GM19438 (cell line): ENCODE data around the gene TMEM63A.

Source experiments
- ATAC-seq: cut with Tn5 transposase; IDR thresholded peaks from one replicate; pipeline ENCODE4 v1.9.1; 2021; ENCODE audit warnings: low read depth; ENCODE audit not compliant: unreplicated experiment

Gene TMEM63A

DNA sequence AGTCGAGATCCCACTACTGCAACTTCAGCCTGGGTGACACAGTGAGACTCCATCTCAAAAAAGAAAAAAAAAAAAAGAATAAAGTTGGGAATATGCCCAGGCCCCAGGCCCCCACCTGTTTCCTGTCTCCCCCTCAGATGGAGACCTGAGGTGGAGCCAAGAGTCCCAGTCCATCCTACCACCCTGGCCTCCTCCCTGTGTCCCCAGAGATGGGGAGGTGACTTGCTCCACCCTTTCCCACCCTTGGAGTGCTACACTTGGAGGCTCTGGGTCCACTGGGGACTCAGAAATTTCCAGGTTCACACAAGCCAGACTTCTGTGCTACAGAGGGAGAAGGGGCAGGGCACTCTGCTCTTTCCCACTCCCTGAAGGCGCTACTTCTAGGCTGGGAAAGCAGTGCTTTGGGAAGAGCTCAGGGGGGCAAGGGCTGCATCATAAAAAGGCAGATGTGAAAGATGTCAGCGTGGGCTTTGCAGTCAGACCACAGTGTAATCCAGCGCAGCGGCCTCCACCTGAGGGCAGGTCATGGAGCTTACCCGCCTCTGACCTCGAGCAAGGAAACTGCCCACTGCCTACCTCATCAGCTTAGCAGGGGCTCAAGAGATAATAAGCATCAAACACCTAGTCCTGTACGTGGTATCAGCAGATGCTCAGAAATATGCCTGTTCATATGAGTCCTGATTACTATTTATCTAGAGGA, 13.4 kb downstream of the TMEM63A start:
- ATAC-seq: no peak

DNA sequence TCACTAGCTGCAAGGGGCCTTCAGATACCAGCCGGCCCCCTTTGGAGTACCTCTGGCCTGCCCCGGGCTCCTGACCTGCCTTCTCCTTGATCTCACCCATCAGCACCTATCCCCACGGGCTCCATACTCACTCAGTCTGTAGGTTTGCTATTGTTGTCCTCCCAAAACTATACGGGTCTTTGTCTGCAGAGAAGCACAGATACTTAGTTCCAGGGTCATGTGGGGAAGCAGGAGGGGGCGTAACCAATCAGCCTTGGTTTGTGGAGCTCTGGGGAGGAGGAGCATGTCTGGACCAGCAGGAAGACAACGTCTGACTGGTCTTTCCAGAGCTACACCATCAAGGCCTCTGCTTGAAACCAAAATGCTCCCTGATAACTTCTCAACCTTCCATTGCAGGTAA, 15.2 kb downstream of the TMEM63A start:
- no peak for ATAC-seq

DNA sequence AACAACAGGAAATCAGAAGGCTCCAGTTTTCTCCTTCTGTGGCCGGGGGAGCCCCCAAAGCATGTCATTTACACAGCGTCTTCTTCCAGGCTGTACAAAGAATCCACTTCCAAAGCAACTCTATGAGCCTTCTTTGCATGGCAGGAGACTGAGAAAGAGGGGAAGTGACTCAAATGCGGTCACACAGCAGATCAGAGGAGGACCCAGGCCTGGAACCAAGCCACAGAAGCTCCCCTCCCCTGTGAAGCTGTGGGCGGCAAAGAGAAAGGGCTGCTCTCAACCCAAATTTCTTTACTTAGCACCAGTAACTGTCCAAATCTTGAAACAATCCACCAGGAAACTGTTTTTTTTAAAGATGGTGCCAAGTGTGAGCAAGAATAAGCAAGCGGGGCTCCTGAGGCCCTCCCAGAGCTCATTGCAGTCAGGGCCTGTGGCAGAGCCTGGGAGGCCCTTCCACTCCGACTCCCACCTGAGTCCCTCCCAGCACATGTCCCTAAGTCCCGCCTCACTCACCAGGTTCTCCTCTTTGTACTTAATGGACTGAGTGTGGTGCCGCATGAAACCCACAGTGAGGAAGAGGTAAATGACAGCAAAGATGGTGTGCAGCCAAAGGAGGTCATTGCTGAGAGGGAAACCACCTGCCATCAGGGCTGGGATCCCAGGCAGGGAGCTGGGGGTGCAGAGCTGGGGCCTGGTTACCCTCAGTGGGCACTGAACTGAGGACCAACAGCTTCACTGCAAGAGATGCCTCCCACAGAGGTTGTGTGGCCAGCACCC, 15.9 kb downstream of the TMEM63A start:
- ATAC-seq: no peak

DNA sequence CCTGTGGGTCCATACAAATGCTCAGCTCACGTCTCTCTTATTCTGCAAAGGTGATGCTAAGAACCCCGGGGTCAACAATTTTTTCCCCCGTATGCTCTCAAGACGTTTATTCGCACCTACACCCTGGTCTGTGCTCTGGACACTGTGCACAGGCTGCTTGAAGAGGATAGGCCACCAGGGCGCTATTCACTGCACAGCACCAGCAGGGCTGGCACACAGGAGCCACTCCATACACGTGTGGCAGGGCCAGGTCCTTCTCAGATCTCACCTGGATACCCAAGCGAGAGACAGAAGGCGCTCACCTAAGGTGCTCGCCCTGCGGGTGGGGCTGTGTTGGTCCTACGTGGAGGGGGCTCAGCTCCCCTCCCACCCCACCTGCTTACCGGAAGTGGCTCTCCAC, 16.7 kb downstream of the TMEM63A start:
- no peak for ATAC-seq

DNA sequence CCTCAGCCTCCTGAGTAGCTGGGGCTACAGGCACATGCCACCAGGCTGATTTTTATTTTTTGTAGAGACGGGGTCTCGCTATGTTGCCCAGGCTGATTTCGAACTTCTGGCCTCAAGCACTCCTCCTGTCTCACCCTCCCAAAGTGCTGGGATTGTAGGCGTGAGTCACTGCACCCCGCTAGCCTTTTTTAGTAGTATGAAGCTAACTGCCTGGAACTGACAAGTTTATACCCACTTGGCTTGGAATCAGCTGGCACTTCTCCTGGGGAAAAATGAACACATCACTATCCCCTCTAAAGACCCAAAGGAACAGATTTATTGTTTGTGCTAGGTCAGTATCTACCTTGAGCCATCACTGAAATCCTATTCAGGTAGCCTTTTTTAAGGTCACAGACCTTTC, 19.0 kb downstream of the TMEM63A start:
- no peak for ATAC-seq

DNA sequence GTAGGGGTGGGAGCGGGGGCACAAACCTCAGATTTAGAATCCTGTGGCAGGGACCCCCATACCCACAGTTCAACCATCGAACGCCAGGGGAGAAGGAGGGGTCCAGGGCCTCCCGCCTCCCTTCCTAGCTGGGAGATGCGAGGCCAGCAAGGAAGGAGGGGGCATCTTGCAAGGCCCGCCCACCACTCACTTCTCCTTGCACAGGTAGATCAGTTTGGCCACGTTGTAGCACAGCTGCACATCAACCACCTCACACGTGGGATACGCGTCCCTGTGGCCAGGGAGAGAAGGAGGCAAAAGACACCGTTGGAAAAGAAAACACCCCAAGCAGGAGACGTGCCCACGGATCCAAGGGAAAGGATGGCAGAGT, 19.6 kb downstream of the TMEM63A start:
- ATAC-seq: no peak

DNA sequence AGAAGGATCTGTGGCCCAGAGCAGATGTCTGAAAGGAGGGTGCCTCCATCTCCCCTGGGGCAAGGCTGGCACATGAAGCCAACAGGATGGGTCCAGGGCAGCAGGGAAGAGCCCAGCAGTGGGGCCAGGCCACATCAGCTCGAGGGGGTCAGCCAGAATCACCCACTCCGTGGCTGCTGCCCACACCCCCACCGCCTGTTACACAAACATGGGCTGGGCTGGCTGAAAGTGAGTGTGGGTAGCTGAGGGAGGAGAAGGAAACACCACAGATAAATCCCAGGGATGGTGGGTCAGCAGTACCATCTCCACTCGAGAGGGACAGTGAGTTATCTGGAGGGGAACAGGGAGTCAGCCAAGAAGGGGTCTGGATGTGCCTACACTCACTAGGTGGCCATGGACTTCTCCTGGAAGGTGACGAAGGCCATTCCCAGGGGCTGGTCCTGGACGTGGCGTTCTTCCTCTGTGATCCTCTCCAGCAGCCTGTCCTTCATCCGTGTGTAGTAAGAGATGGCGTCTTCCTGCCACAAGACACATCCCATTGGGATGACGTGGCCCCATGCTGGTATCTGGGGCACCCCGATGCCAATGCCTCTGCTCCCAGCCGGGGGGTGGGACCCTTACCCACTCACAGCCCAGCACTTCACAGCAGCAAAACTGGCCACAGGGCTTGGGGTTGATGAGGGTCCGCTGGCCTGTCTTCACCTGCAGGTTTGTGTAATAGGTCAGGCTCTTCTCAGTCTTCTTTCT, 20.2 kb downstream of the TMEM63A start:
- ATAC-seq: no peak

DNA sequence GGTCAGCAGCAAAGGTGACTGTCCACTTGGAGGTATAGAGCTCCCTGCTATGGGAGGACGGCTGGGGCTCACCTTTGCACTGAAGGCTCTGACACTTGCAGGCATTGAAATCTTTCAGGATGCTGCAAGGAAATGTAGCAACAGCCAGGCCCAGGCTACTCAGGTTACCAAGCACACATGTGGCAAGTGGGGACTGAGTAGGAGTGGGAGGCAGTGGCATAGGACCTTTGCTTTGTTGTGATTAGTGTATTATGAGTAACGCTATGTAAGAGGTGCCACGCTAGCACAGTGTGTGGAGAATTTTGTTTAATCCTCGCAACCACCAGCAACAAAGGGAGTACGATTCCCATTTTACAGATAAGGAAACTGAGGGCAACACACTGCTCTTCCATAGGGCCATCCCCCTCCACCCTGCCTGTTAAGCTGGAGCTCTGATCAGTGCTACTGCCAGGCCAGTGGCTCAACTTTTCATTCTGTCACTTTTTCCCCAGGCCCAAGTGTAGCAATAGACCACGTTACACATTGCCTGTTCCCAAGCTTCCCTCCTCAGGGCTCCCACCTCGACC, 21.2 kb downstream of the TMEM63A start:
- no peak for ATAC-seq

DNA sequence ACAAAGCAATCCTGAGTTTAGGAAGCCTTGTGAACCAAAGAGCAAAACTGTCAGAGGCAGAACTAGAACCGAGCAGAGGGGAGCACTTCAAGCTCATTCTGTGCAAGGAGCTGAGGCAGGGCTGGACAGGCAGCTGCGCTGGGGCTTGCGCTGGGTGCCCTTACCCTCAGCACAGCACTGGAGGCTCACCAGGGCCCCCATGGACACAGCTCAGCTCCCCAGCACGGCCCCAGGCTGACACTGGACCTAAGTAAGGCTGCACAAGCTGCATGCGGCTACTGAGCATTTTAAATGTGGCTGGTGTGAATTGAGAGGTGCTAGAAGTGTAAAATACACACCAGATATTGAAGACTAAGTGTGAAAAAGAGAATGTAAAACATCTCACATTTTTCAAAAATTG, 22.1 kb downstream of the TMEM63A start:
- ATAC-seq: no peak

DNA sequence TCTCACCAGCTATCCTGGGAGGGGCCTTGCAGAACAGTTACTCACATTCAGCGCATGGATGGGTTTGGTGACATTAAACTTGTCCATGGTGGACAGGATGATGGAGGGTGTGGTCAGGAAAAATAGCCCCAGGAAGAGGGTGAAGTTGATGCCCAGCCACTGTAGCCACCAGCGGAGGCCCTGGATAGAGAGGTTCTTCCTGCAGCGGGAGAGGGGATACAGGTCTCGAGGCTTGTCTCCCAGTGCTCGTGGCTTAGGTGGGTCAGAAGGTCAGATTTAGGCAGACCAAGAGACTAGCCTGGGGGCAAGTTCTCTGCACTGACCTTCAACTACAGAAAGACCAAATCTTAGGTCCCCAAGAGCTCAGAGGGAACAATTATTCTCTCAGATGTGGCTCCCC, 23.0 kb downstream of the TMEM63A start:
- ATAC-seq: no peak

DNA sequence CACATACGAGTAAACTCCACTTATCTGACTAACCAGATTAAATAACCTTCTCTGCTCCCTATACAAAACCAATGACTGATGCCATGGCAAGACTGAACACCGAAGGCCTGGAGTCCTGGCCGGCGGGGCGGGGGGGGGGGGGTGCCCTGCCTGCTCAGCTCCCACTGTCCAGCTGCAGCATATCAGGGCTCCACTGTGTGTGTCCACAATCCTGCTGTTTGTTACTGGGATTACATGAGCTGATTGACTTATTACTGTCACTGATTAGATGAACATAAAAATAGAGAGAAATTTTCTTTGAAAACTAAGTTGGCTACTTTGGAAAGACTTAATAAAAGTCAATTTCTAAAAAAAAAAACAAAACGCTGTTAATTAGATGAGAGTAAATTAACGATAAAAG, 24.9 kb downstream of the TMEM63A start:
- no peak for ATAC-seq

DNA sequence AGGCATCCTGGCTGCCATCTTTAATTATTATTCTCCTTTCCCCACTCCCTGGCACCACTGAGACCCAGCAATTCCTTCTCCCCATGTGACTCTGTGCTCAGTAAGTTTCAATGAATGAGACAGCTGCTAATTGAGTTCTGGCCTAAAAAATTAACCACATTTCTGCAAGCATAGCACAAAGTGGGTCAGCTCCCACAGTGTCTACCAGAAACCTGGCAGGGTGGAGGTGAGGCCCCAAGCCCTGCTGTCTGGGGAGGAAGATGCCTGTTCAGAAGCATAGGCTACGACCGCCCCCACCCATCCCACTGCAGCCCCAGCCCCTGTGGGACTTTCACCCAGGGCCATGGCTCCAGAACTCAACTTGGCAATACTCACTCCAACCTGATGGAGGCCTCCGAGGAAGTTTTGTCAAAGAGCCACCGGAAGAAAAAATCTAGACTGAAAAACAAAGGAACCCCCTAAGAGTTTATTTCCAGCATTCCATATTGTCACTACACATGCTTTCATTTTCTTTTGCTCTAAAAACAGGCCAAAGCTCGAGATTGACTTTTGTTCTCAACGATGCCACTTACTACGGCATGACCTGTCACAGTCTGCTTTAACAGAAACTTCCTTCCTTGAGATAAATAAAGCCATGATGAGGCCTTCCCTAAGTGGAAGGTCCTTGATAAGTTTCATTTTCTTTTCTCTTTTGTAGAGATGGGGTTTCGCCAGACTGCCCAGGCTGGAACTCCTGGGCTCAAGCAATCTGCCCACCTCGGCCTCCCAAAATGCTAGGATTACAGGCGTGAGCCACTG, 26.5 kb downstream of the TMEM63A start:
- ATAC-seq: no peak

DNA sequence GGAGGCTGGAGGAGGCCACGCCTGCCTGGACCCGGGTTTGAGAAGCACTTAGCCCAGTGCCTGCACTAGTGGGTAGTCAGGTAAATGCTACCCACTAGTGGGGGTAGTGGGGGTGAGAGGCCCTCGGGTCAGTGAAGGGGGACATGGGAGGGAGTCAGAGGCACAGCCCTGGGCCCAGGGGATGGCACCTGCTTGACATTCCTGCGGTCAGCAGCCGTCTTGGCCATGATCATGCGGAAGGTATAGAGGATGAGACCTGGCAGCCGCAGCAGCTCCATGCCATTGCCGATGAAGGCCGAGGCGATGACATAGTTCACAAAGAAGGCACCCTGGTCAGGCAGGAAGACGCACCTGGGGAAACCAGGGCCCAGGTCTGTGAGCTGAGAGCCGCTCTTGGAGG, 28.7 kb downstream of the TMEM63A start:
- ATAC-seq: no peak

DNA sequence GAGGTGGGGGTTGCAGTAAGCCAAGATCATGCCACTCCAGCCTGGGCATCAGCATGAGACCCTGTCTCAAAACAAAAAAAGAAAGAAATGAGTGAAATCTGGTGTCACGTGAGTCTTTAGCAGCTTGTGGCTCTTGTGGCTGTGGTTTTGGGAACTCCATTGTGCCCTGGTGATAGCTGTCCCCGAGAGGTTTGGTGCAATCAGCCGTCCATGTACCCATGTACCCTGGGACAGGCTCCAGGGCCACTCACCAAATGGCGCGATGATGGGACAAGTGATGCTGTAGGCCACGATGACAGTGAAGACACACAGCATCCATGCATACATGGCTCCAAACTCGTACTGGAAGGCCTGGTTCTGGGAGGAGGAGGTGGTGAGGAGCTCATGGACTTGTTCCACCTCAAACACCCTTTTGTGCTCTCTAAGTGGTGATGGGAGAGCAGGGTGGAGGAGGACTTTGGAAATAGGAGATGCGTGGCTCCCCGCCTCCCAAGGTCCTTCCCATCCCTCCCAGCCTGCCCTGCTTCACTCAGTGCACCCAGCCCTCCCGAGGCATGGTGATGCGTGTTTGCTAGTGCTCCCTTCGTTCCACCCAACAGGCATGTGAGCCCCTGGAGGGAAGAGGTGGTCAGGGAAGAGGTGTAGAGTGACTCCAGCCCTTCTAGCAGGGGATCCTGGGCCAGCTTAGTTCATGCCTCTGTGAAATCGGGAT, 29.6 kb downstream of the TMEM63A start:
- ATAC-seq: no peak

DNA sequence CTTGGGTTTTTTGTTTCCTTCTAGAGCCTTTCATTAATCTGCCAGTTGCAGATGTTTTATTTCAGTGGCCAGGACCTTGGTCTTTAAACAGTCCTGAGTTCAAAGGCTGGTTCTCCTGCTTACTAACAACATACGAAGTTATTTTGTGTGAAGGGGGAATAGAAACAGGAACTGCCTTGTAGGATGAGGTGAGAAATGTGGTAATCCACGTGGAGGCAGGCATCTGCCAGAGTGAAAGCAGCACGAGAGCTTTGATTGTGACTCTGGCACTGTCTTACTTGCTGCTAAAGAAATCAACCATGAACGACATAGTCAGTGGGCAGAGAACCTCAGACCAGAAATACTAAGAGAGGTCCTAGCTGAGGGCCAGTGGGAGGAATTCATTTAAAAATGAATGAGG, 30.4 kb downstream of the TMEM63A start:
- peak; percentile 43 for ATAC-seq

DNA sequence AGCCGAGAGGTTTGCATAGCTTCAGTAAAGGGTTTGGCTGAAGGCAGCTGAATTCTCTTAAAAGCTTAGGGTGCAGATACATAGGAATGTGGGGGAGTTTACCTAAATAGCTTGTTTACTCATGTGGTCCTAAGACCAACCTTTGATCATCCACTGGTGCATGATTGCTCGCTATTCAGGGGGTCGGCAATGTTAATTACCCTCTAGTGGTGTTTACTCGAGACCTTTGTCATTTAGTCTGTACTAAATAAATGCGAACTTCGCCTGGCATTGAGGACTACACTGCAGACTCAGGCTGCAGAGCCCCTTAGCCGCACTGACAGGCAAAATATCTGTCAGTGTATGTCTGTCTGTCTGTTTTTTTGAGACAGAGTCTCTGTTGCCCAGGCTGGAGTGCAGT, 31.8 kb downstream of the TMEM63A start:
- ATAC-seq: no peak

DNA sequence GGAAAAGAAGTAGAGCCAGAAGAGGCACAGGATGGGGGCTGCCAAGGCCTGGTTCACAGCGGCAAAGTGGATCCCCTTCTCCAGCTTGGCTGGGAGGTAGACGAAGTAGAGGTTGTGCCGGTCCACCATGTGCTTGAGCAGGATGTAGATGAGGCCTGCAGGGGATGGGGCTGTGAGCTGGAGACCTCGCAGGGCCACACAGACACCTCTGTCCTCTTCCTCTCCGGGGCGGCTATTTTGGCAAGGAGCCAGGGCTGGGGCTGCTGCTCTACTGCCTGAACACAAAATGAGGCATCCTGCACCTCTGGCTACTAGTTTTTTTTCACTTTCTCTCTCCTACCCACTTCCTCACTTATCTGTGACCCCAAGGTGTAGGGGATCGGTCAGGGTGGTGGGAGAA, 32.3 kb downstream of the TMEM63A start:
- ATAC-seq: no peak

DNA sequence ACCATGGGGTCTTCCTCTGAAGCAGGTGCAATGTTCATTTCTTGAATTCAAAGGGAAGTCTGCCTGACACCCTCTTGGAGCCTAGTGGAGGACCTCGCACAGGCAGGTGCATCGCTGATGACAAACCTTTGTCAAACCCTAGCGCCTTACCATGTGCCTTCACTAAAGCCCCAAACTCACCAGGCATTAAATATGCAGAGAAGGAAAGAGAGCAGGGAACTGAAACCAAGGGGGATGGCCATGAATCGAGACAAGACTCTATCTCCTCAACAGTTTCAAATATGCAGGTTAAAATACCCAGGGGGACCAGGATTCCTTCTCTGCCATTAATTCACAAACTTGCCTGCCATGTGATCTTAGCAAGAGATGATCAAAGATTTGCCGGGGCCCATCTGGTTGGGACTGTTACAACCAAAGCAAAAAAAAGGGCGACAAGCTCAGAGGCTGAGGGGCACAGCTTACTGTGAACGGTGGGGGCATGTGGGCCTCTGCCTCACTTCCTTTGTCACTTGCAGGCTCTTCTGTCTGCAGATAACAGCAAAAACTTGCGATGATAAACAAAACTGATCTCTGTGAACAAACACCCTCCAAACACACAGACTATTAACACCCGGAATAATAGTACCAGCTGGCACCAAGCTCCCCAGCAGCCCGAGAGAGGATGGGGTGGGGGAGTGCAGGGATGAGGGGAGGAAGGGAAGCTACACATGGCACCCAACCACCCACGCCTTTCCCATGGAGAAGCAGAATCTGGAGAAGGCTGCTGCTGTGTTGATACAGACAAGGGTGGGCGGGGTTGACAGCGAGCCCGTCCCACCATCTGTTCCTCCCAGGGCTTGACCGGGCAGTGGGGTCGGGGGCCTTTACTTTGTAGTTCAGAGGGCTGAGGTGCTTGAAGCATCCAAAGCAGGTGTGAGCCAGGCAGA, 33.9 kb downstream of the TMEM63A start:
- peak; percentile 71 for ATAC-seq

DNA sequence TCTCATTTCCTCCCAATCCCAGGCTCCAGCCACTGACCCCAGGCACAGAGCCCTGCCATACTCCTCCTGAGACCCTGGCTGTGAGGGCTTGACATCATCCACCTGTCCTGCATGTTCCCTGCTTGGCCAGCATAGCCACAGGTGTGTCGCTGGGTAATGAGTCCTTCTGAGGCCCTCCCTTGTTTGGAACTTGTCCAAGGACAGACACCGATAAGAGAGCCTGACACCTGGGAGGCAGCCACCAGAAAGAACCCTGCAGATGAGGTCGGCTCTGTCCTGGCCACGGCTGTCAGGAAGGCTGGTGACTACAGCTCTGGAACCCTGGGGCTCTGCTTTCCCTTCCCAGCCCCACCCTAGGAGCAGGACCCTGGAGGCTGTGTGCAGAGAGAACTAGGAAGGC, 34.6 kb downstream of the TMEM63A start:
- ATAC-seq: peak; percentile 5
